Activated T-cell treated with anti-CD3 and anti-CD28 coated beads, Interleukin-2, amount 50 U/mL, for 24 hours (primary cell): ENCODE measurements around the gene MTRR.

ENCODE experiments used
- DNase-seq: peaks from one replicate; pipeline ENCODE4 v3.0.0-alpha.2; 2020
- H3K27ac Mint-ChIP-seq: 2 replicates; pipeline ENCODE4 v1.8.0; 2020; ENCODE audit warnings: mild to moderate bottlenecking, mixed read lengths
- H3K27me3 Mint-ChIP-seq: 2 replicates; pipeline ENCODE4 v1.8.0; 2020; ENCODE audit warnings: mixed read lengths
- H3K36me3 Mint-ChIP-seq: 2 replicates; pipeline ENCODE4 v1.8.0; 2020; ENCODE audit warnings: low read depth, mixed read lengths
- H3K4me1 Mint-ChIP-seq: 2 replicates; pipeline ENCODE4 v1.8.0; 2020; ENCODE audit warnings: low read depth, mixed read lengths
- H3K4me3 Mint-ChIP-seq: 2 replicates; pipeline ENCODE4 v1.8.0; 2020; ENCODE audit warnings: mild to moderate bottlenecking, moderate library complexity, mixed read lengths
- H3K9me3 Mint-ChIP-seq: 2 replicates; pipeline ENCODE4 v1.8.0; 2020; ENCODE audit warnings: mixed read lengths

Gene MTRR

GRCh38 chr5:7850395-7851239, 18.3 kb upstream of the MTRR start, which contains the start of gene CFAP90:
Gene CFAP90 (minus strand): TSS chr5:7851133. CDS start chr5:7851021, 112 bp downstream.
- Mint-ChIP-seq H3K27ac (no peak within 1 kb of the TSS), H3K36me3 (no peaks in the 10 kb centered on the region), H3K9me3 (peaks cover 4% of the 10 kb centered on the region), H3K27me3 (peaks cover 49% of the 10 kb centered on the region), H3K4me1 (peaks cover 22% of the 10 kb centered on the region), H3K4me3 (peak within 1 kb of the TSS; percentile 72)
- peak; percentile 43 for DNase-seq

DNA sequence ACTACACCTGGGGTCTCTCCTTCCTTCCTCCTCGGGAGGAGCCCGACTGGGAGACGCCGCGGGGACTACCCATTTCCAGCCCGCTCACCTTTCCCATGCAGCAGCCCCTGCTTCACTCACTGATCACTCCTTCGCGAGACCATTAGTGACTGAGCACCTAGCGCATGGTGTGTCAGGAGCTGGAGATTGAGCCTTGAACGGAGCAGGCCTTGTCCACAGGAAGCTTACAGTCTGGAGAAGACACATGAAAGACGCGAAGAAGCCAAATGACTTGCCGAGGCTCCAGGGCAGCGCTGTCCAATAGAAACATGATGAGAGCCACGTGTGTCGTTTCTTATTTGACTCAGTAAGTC, 17.7 kb upstream of the MTRR start:
- Mint-ChIP-seq H3K4me3 (peak overlapping the region; percentile 72), H3K4me1 (peaks cover 22% of the 10 kb centered on the region), H3K9me3 (peaks cover 4% of the 10 kb centered on the region), H3K27me3 (peaks cover 47% of the 10 kb centered on the region), H3K27ac (no peak overlapping the region), H3K36me3 (no peaks in the 10 kb centered on the region)
- DNase-seq = no peak

DNA sequence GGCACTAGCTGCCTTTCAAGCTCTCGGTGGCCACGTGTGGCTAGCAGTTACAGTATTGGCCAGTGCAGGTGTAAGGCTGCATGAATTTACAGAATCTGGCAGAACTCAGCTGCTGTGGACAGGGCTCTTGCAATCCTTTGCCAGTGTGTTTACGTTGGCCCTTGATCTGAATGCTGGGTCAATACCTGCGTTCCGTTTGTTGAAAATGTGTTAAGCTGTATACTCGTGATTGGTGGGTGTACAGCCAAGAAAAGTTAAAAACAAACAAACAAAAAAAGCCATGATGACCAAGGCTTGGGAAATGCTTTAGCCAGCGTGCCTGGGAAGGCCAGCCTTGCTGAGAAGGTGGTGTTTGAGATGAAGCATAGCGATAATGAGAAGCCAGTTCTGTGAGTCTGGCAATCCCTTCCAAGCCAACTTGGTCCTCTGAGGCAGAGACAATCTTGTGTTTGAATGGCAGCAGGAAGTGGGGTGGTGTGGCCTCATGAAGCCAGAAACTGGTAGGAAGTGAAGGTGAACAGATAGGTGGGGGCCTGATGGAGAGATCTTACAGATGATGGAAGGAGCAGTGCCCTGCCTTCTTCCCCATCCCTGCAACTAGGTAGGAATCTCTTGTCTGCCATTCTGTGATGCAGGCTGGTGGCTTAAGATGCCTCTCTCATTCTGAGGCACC, 17.2 kb upstream of the MTRR start:
- no peak for DNase-seq
- Mint-ChIP-seq H3K27me3 (peaks cover 43% of the 10 kb centered on the region), H3K27ac (no peak overlapping the region), H3K9me3 (peaks cover 4% of the 10 kb centered on the region), H3K4me3 (peak overlapping the region; percentile 72), H3K36me3 (no peaks in the 10 kb centered on the region), H3K4me1 (peaks cover 22% of the 10 kb centered on the region)

- Mint-ChIP-seq H3K4me3 (no peak overlapping the region), H3K27me3 (peaks cover 35% of the 10 kb centered on the region), H3K36me3 (peaks cover 4% of the 10 kb centered on the region), H3K27ac (no peak overlapping the region), H3K9me3 (peaks cover 4% of the 10 kb centered on the region), H3K4me1 (peaks cover 24% of the 10 kb centered on the region)
- DNase-seq = no peak
These were observed 16.4 kb upstream of the MTRR start for GRCh38 chr5:7852542-7852941.

DNA sequence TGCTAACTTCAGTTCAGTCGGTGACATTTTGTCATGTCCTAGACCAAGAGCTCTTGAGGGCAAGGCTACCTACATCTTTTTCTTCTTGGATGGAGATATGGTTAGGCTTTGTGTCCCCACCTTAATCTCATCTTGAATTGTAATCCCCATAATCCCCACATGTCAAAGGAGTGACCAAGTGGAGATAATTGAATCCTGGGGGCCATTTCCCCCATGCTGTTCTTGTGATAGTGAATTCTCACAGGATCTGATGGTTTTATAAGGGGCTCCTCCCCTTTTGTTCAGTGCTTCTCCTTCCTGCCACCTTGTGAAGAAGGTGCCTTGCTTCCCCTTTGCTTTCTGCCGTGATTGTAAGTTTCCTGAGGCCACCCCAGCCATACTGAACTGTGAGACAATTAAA, 16.0 kb upstream of the MTRR start:
- peaks cover 32% of the 10 kb centered on the region for H3K27me3 Mint-ChIP-seq
- no peak overlapping the region for H3K4me3 Mint-ChIP-seq
- DNase-seq = no peak
- peaks cover 9% of the 10 kb centered on the region for H3K36me3 Mint-ChIP-seq
- peaks cover 29% of the 10 kb centered on the region for H3K4me1 Mint-ChIP-seq
- H3K9me3 Mint-ChIP-seq = peaks cover 4% of the 10 kb centered on the region
- H3K27ac Mint-ChIP-seq = no peak overlapping the region

DNA sequence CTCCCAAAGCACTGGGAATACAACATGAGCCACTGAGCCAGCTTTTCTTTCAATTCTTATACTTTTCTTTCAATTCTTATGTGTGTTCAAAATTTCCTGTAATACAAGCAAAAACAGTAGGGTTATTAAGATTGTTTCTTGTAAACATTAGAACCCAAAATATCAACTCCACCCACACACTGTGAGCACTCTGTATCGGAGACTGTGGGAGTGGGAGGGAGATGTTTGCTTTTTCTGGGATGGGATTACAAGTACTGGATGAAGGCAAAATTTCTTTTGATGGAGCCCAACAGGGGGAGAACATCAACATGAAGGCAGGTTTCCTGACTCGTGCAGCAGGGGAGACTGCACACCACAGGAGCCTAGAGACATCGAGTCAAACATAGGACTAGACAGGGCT, 13.3 kb upstream of the MTRR start:
- H3K27ac Mint-ChIP-seq = no peak overlapping the region
- peaks cover 31% of the 10 kb centered on the region for H3K4me1 Mint-ChIP-seq
- peaks cover 11% of the 10 kb centered on the region for H3K27me3 Mint-ChIP-seq
- peaks cover 4% of the 10 kb centered on the region for H3K9me3 Mint-ChIP-seq
- no peak overlapping the region for H3K4me3 Mint-ChIP-seq
- DNase-seq = no peak
- peaks cover 34% of the 10 kb centered on the region for H3K36me3 Mint-ChIP-seq

GRCh38 chr5:7856855-7857254, 12.1 kb upstream of the MTRR start:
- H3K4me3 Mint-ChIP-seq = no peak overlapping the region
- H3K36me3 Mint-ChIP-seq = peaks cover 44% of the 10 kb centered on the region
- peaks cover 2% of the 10 kb centered on the region for H3K27me3 Mint-ChIP-seq

GRCh38 chr5:7857361-7857760, 11.6 kb upstream of the MTRR start:
- peaks cover 2% of the 10 kb centered on the region for H3K9me3 Mint-ChIP-seq
- H3K4me3 Mint-ChIP-seq = no peak overlapping the region
- no peak for DNase-seq
- peaks cover 19% of the 10 kb centered on the region for H3K4me1 Mint-ChIP-seq
- H3K36me3 Mint-ChIP-seq = peaks cover 47% of the 10 kb centered on the region
- H3K27me3 Mint-ChIP-seq = no peaks in the 10 kb centered on the region
- peak overlapping the region; percentile 11 for H3K27ac Mint-ChIP-seq

More at GRCh38 chr5:7856855-7857254, 12.1 kb upstream of the MTRR start:
- Mint-ChIP-seq H3K4me1 (peaks cover 24% of the 10 kb centered on the region), H3K9me3 (peaks cover 2% of the 10 kb centered on the region), H3K27ac (no peak overlapping the region)
- DNase-seq = no peak

- Mint-ChIP-seq H3K9me3 (peaks cover 2% of the 10 kb centered on the region), H3K36me3 (peaks cover 54% of the 10 kb centered on the region)
These were observed 10.9 kb upstream of the MTRR start for GRCh38 chr5:7857926-7858632.

GRCh38 chr5:7866196-7866595, 2.8 kb upstream of the MTRR start:
- Mint-ChIP-seq H3K27ac (no peak overlapping the region), H3K9me3 (no peaks in the 10 kb centered on the region), H3K4me1 (peaks cover 47% of the 10 kb centered on the region), H3K27me3 (no peaks in the 10 kb centered on the region), H3K4me3 (no peak overlapping the region), H3K36me3 (peaks cover 84% of the 10 kb centered on the region)
- DNase-seq = no peak

More at GRCh38 chr5:7857926-7858632, 10.9 kb upstream of the MTRR start:
- DNase-seq = no peak
- no peaks in the 10 kb centered on the region for H3K27me3 Mint-ChIP-seq
- H3K4me1 Mint-ChIP-seq = peaks cover 17% of the 10 kb centered on the region
- no peak overlapping the region for H3K4me3 Mint-ChIP-seq
- H3K27ac Mint-ChIP-seq = peak overlapping the region; percentile 63

GRCh38 chr5:7867260-7867659, 1.7 kb upstream of the MTRR start:
- Mint-ChIP-seq H3K4me1 (peaks cover 58% of the 10 kb centered on the region), H3K9me3 (no peaks in the 10 kb centered on the region), H3K27me3 (no peaks in the 10 kb centered on the region), H3K36me3 (peaks cover 86% of the 10 kb centered on the region), H3K27ac (no peak overlapping the region), H3K4me3 (peak overlapping the region; percentile 91)
- DNase-seq = no peak

DNA sequence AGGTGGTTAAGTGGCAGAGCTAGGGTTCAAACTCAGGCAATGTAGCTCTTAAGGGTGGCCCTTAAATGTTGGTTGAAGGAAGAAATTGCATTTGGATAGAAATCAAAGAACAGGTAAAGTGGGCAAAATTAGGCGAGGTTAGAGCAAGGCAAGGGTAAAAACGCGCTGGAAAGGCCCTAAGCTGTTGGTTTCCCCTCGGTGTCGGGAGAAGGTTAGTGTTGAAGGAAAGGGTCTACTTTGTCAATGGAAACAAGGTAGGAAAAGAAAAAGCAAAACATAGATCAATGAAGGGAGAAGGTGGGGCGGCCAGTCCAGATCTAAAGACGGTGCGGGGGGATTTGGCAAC, 548 bp upstream of the MTRR start:
- H3K27ac Mint-ChIP-seq = peak overlapping the region; percentile 92
- peak overlapping the region; percentile 91 for H3K4me3 Mint-ChIP-seq
- H3K4me1 Mint-ChIP-seq = peaks cover 67% of the 10 kb centered on the region
- H3K27me3 Mint-ChIP-seq = no peaks in the 10 kb centered on the region
- no peaks in the 10 kb centered on the region for H3K9me3 Mint-ChIP-seq
- peaks cover 86% of the 10 kb centered on the region for H3K36me3 Mint-ChIP-seq
- DNase-seq = no peak

- no peaks in the 10 kb centered on the region for H3K9me3 Mint-ChIP-seq
- H3K27ac Mint-ChIP-seq = peak overlapping the region; percentile 95
- H3K4me3 Mint-ChIP-seq = peak overlapping the region; percentile 91
- peaks cover 89% of the 10 kb centered on the region for H3K36me3 Mint-ChIP-seq
- DNase-seq = peak; percentile 58
- peaks cover 74% of the 10 kb centered on the region for H3K4me1 Mint-ChIP-seq
- H3K27me3 Mint-ChIP-seq = no peaks in the 10 kb centered on the region
These were observed 657 bp downstream of the MTRR start for GRCh38 chr5:7869474-7870136.

DNA sequence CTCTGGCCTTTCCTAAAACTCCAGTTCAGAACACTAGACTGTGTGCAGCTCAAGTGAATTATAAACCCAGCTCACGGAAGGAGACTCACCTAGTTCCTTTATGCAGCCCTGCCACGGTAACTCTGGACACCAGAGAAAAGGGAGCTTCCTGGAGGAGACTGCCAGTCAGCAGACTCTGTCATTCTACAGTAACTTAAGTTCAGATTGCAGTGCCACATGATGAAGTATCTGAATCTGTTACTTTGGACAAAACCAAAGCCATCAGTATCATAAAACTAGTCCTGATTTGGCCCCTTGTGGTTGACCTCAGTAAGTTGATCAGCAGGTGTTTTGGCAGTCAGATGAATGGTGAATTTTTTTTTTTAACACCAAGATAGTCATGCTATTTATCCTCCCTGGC, 2.7 kb downstream of the MTRR start:
- Mint-ChIP-seq H3K9me3 (no peaks in the 10 kb centered on the region), H3K27me3 (no peaks in the 10 kb centered on the region), H3K4me1 (peaks cover 75% of the 10 kb centered on the region), H3K4me3 (peak overlapping the region; percentile 91), H3K36me3 (peaks cover 89% of the 10 kb centered on the region), H3K27ac (peak overlapping the region; percentile 72)
- DNase-seq = no peak
